ENCODE data around the gene TMEM178B. TPM values are rescaled to one million over a fixed set of nuclear protein-coding genes. Genes with fewer than 3 reads are reported as not detected.

Gene TMEM178B
- total and polyA plus RNA-seq, 10 of the 15 experiments (the other 5 are each of a cell fraction or from before 2014, with no cell fraction given) = 0.01 to 1.1 (median 0.04) TPM; not detected in 2

GRCh38 chr7:141441837-141442627 lies 368.2 kb downstream of the TMEM178B start:
- no peaks in the 10 kb centered on the region for H3K36me3 ChIP-seq (ENCODE audit: control insufficient read depth in 2 of 2, insufficient read depth in 2 of 2, low read length in 1 of 2)
- SMC1A ChIA-PET (ENCODE audit: uncharacterized antibody, unreplicated experiment) = interaction anchor here (1.1 to 1.3 kb wide), 2 partner anchors 11 to 20 kb away, joined by 3 read pairs; no protein-coding TSS in a partner anchor
- RAD21 ChIA-PET (ENCODE audit: unreplicated experiment) = no interaction called here
- DNase-seq (ENCODE audit: low read depth, low spot score) = no peak
- no peak overlapping the region for H2AFZ ChIP-seq (ENCODE audit: control insufficient read depth, low read depth, low read length)
- FAIRE-seq = no peak
- H3K79me2 ChIP-seq (ENCODE audit: control insufficient read depth, insufficient read depth, low read length) = no peaks in the 10 kb centered on the region
- no peaks in the 10 kb centered on the region for H3K4me1 ChIP-seq (ENCODE audit: control insufficient read depth, insufficient read depth, low read length)
- H3K4me3 ChIP-seq = no peak overlapping the region
- no TSS peak for BruUV-seq (replicated peaks)
- no peaks in the 10 kb centered on the region for H4K20me1 ChIP-seq (ENCODE audit: control insufficient read depth, insufficient read depth)
- POLR2A ChIA-PET = no interaction called here
- no peak overlapping the region for H3K4me2 ChIP-seq (ENCODE audit: control insufficient read depth, insufficient read depth)
- WGBS (ENCODE audit: insufficient coverage, insufficient replicate concordance, low lambda C conversion rate, missing lambda C conversion rate) = 30% methylated on average over 11 of the region's 11 CpGs
- no peak overlapping the region for H3K9ac ChIP-seq (ENCODE audit: control insufficient read depth, insufficient read depth, low read length)
- H3K27ac ChIP-seq (ENCODE audit: control insufficient read depth, insufficient read depth) = no peak overlapping the region
- no peak for ATAC-seq
- in situ Hi-C loops (cut with MboI) (no loop called here), intact Hi-C loops (cut with micrococcal nuclease; ENCODE audit: unreplicated experiment) (no loop called here)
- CTCF ChIA-PET = interaction anchor here (0.6 kb wide), 1 partner anchor 86 kb away, joined by 3 read pairs; no protein-coding TSS in a partner anchor
- H3K9me3 ChIP-seq (replicated peaks; ENCODE audit: control insufficient read depth, insufficient read depth, low read length) = no peaks in the 10 kb centered on the region
- peaks cover 0 to 4% of the 10 kb centered on the region in 2 experiments; a peak in 2 of 4 replicates for H3K27me3 ChIP-seq (replicated peaks in 1 of 2; ENCODE audit: control insufficient read depth in 2 of 2, insufficient read depth in 2 of 2, low read length in 1 of 2)
- TF ChIP-seq CREB1 (IDR thresholded peaks at IDR 0.05; ENCODE audit: low read depth) = no peak
- no peak for TF ChIP-seq USF1 (IDR thresholded peaks at IDR 0.05; ENCODE audit: borderline replicate concordance, extremely low read length, insufficient read depth, low read depth, low read length)
- TF ChIP-seq ZBTB40 (IDR thresholded peaks at IDR 0.05; ENCODE audit: borderline replicate concordance) = no peak
- no peak for TF ChIP-seq IRF5 (IDR thresholded peaks at IDR 0.05; ENCODE audit: borderline replicate concordance)
- no peak for TF ChIP-seq NBN (IDR thresholded peaks at IDR 0.05)
- TF ChIP-seq STAT1 (conservative IDR thresholded peaks at IDR 0.05) = no peak
- TF ChIP-seq SKIL (IDR thresholded peaks at IDR 0.05; ENCODE audit: low read depth, poor library complexity, severe bottlenecking) = no peak
- no peak for TF ChIP-seq SMAD1 (IDR thresholded peaks at IDR 0.05; ENCODE audit: low read depth, partially characterized antibody)
- no peak for TF ChIP-seq RELB (IDR thresholded peaks at IDR 0.05; ENCODE audit: low read depth)
- TF ChIP-seq RCOR1 (conservative IDR thresholded peaks at IDR 0.05; ENCODE audit: low read depth, low read length) = no peak
- no peak for TF ChIP-seq ATF7 (IDR thresholded peaks at IDR 0.05; ENCODE audit: low read depth)
- TF ChIP-seq LARP7 (IDR thresholded peaks at IDR 0.05) = no peak
- no peak for TF ChIP-seq ZBED1 (IDR thresholded peaks at IDR 0.05; ENCODE audit: borderline replicate concordance)

Measured in GM12878 (cell line).